HG03064 (cell line): ENCODE data around the gene NEO1.

Experiments
- ATAC-seq: cut with Tn5 transposase; IDR thresholded peaks from one replicate; pipeline ENCODE4 v1.9.1; 2021; ENCODE audit warnings: low read depth; ENCODE audit not compliant: unreplicated experiment

The NEO1 gene

GRCh38 chr15:73341886-73342600 lies 289.8 kb downstream of the NEO1 start:
- no peak for ATAC-seq

GRCh38 chr15:73344056-73344455 lies 291.8 kb downstream of the NEO1 start:
- ATAC-seq: no peak

GRCh38 chr15:73345658-73346057 lies 293.4 kb downstream of the NEO1 start:
- no peak for ATAC-seq

GRCh38 chr15:73346735-73347312 lies 294.6 kb downstream of the NEO1 start:
- no peak for ATAC-seq

- ATAC-seq: no peak
Observed at GRCh38 chr15:73349191-73349590, 296.9 kb downstream of the NEO1 start.

GRCh38 chr15:73352082-73352481 lies 299.8 kb downstream of the NEO1 start:
- ATAC-seq: no peak

GRCh38 chr15:73353734-73354133 lies 301.5 kb downstream of the NEO1 start:
- no peak for ATAC-seq

- no peak for ATAC-seq
Observed at GRCh38 chr15:73354241-73354640, 302.0 kb downstream of the NEO1 start.
